Smooth muscle cell (in vitro differentiated cells): ENCODE results near the gene ACSL1. TPM values are rescaled to one million over a fixed set of nuclear protein-coding genes. Genes with fewer than 3 reads are reported as not detected.

Experiments
- DNase-seq: peaks from one replicate; lab custom pipeline; 2025; ENCODE audit not compliant: unreplicated experiment; lab: John Stamatoyannopoulos, UW
- H2AFZ ChIP-seq: fragments of 200-600 bp; sonication (generic); 2 replicates; pipeline ENCODE4 v1.6.0; 2016; ENCODE audit warnings: antibody characterized with exemption, low read depth, mild to moderate bottlenecking
- H3F3A ChIP-seq: fragments of 200-600 bp; sonication (generic); 2 replicates; pipeline ENCODE4 v1.6.0; 2017; ENCODE audit warnings: antibody characterized with exemption, low read depth
- H3K27ac ChIP-seq: fragments of 200-600 bp; sonication (generic); 2 replicates; pipeline ENCODE4 v1.5.1; 2016; ENCODE audit warnings: low read depth, mild to moderate bottlenecking
- H3K27me3 ChIP-seq: fragments of 200-600 bp; sonication (generic); 2 replicates; pipeline ENCODE4 v1.6.1; 2016; ENCODE audit warnings: low read depth, mild to moderate bottlenecking
- H3K36me3 ChIP-seq: fragments of 200-600 bp; sonication (generic); 2 replicates; pipeline ENCODE4 v1.5.1; 2016; ENCODE audit warnings: low read depth
- H3K4me1 ChIP-seq: fragments of 200-600 bp; sonication (generic); 2 replicates; pipeline ENCODE4 v1.5.1; 2016; ENCODE audit warnings: low read depth
- H3K4me2 ChIP-seq: fragments of 200-600 bp; sonication (generic); 2 replicates; pipeline ENCODE4 v1.6.0; 2016; ENCODE audit warnings: mild to moderate bottlenecking
- H3K4me3 ChIP-seq: fragments of 200-600 bp; sonication (generic); 2 replicates; pipeline ENCODE4 v1.5.1; 2016; ENCODE audit warnings: mild to moderate bottlenecking
- H3K79me2 ChIP-seq: fragments of 200-600 bp; sonication (generic); 2 replicates; pipeline ENCODE4 v1.6.0; 2016; ENCODE audit warnings: low read depth, mild to moderate bottlenecking
- H3K9ac ChIP-seq: fragments of 200-600 bp; sonication (generic); 2 replicates; pipeline ENCODE4 v1.6.0; 2016; ENCODE audit warnings: low read depth
- H3K9me3 ChIP-seq: fragments of 200-600 bp; sonication (generic); replicated peaks from 2 replicates; pipeline ENCODE4 v1.5.1; 2016; ENCODE audit warnings: low read depth
- H4K20me1 ChIP-seq: fragments of 200-600 bp; sonication (generic); 2 replicates; pipeline ENCODE4 v1.6.0; 2016; ENCODE audit warnings: low read depth
- CTCF ChIP-seq: fragments of 200-600 bp; sonication (generic); IDR thresholded peaks from 2 replicates; pipeline ENCODE4 v1.5.1; 2017; ENCODE audit warnings: borderline replicate concordance, mild to moderate bottlenecking, antibody characterized with exemption; ENCODE audit not compliant: insufficient read depth, poor library complexity, severe bottlenecking
- WGBS: methylation state at CpG from one replicate; pipeline ENCODE4 v1.1.7; 2016; ENCODE audit warnings: low lambda C conversion rate; 5-methylcytosine and 5-hydroxymethylcytosine counted together
- microRNA-seq: library from miRNA; unstranded; fragments of <30 nt; microRNA quantifications from one replicate; pipeline ENCODE4, GENCODE V29; 2016; ENCODE audit warnings: borderline number of aligned reads
- polyA plus RNA-seq: library from polyadenylated mRNA; unstranded; fragments of >200 nt; fragmentation: Nextera tagmentation; extraction: Ambion mirVana; gene quantifications from 2 replicates; pipeline ENCODE4 v1.2.1, GENCODE V29; 2016
- small RNA-seq: library from RNA; depleted of rRNA; stranded (forward); fragments of <200 nt; gene quantifications from one replicate; pipeline ENCODE3, GENCODE V24; 2014
- total RNA-seq: library from RNA; depleted of rRNA; stranded (reverse); fragments of >200 nt; gene quantifications from 2 replicates; pipeline ENCODE4 v1.2.3, GENCODE V29; 2014

Gene ACSL1
- total and polyA plus RNA-seq, 2 experiments from 2014 or later, result 13.8 to 24.5 TPM

- H2AFZ ChIP-seq, result no peak overlapping the region
- no peak for TF ChIP-seq CTCF
- no peaks in the 10 kb centered on the region for H3K79me2 ChIP-seq
- no peak overlapping the region for H3K27ac ChIP-seq
- no peaks in the 10 kb centered on the region for H3F3A ChIP-seq
- no peak overlapping the region for H3K9ac ChIP-seq
- no peak overlapping the region for H3K4me3 ChIP-seq
- H3K4me2 ChIP-seq, result no peak overlapping the region
- peaks cover 4% of the 10 kb centered on the region for H3K36me3 ChIP-seq
- no peak for DNase-seq
- 96% methylated on average over 5 of the region's 5 CpGs for WGBS
- H3K27me3 ChIP-seq, result no peaks in the 10 kb centered on the region
- no peaks in the 10 kb centered on the region for H4K20me1 ChIP-seq
- H3K9me3 ChIP-seq, result no peaks in the 10 kb centered on the region
- no peaks in the 10 kb centered on the region for H3K4me1 ChIP-seq
Measured at GRCh38 chr4:184705692-184706091, 120.1 kb downstream of the ACSL1 start.

Small RNAs within 50 kb of the gene (microRNA-seq; reads per million reads assigned to microRNA genes)
- not detected for gene MIR3945

Small RNAs within 50 kb of the gene (small RNA-seq; reads per million reads assigned to genes)
- not detected for gene MIR3945

Other genes with a start within 250 kb of the ACSL1 start
- gene CASP3, start 176.5 kb downstream of the ACSL1 start, total RNA-seq, result 48.5 and 49.5 TPM in 2 replicates
- 29.1 and 35.7 TPM in 2 replicates for gene CASP3, start 176.5 kb downstream of the ACSL1 start, polyA plus RNA-seq
- gene PRIMPOL, start 176.2 kb downstream of the ACSL1 start, total RNA-seq, result 15.4 and 21.6 TPM in 2 replicates
- gene PRIMPOL, start 176.2 kb downstream of the ACSL1 start, polyA plus RNA-seq, result 7.5 and 8.3 TPM in 2 replicates
- 12.9 and 18.4 TPM in 2 replicates for gene CENPU, start 91.9 kb downstream of the ACSL1 start, total RNA-seq
- 9.1 and 12.2 TPM in 2 replicates for gene CENPU, start 91.9 kb downstream of the ACSL1 start, polyA plus RNA-seq
- not detected in 2 replicates for gene HELT, start 192.5 kb upstream of the ACSL1 start, total RNA-seq
- not detected in 2 replicates for gene HELT, start 192.5 kb upstream of the ACSL1 start, polyA plus RNA-seq